HEK293T (cell line): ENCODE results near the gene SAMD11.

ENCODE experiments used
- CTCF ChIA-PET: fragments of 350-600 bp; formaldehyde crosslinking; extraction: SDS; loops from one replicate; lab custom pipeline; 2021; ENCODE audit warnings: antibody characterized with exemption, inconsistent platforms; lab: Yijun Ruan, JAX
- POLR2A ChIA-PET: fragments of 350-600 bp; formaldehyde crosslinking; extraction: SDS; loops from one replicate; lab custom pipeline; 2020; ENCODE audit warnings: antibody characterized with exemption, inconsistent platforms; lab: Yijun Ruan, JAX
- DNase-seq: peaks from one replicate; pipeline ENCODE4 v3.0.0; 2012; ENCODE audit warnings: mixed read lengths; ENCODE audit errors: extremely low spot score
- ARNT ChIP-seq: fragments of 450-650 bp; IDR thresholded peaks from 2 replicates; pipeline ENCODE4 v1.6.1; 2017; ENCODE audit warnings: mild to moderate bottlenecking
- BHLHE40 ChIP-seq: fragments of 450-650 bp; IDR thresholded peaks from 2 replicates; pipeline ENCODE4 v1.6.1; 2016; ENCODE audit warnings: mild to moderate bottlenecking, moderate library complexity, borderline replicate concordance
- CTBP1 ChIP-seq: fragments of 450-650 bp; IDR thresholded peaks from 2 replicates; pipeline ENCODE4 v1.6.1; 2016; ENCODE audit warnings: borderline replicate concordance
- ELF4 ChIP-seq: fragments of 450-650 bp; IDR thresholded peaks from 2 replicates; pipeline ENCODE4 v1.6.1; 2017; ENCODE audit warnings: antibody characterized with exemption
- FOXA1 ChIP-seq: fragments of 450-650 bp; IDR thresholded peaks from 2 replicates; pipeline ENCODE4 v1.6.1; 2016; ENCODE audit warnings: mild to moderate bottlenecking
- FOXK2 ChIP-seq: fragments of 450-650 bp; IDR thresholded peaks from 2 replicates; pipeline ENCODE4 v1.6.1; 2016; ENCODE audit warnings: mild to moderate bottlenecking
- FOXM1 ChIP-seq: fragments of 450-650 bp; IDR thresholded peaks from 2 replicates; pipeline ENCODE4 v1.6.1; 2017; ENCODE audit warnings: mild to moderate bottlenecking, borderline replicate concordance
- HDGF ChIP-seq: fragments of 450-650 bp; IDR thresholded peaks from 2 replicates; pipeline ENCODE4 v1.6.1; 2017; ENCODE audit warnings: antibody characterized with exemption, borderline replicate concordance
- L3MBTL2 ChIP-seq: fragments of 450-650 bp; conservative IDR thresholded peaks from 2 replicates; pipeline ENCODE4 v1.6.1; 2016; ENCODE audit warnings: mild to moderate bottlenecking
- LEF1 ChIP-seq: fragments of 450-650 bp; IDR thresholded peaks from 2 replicates; pipeline ENCODE4 v1.6.1; 2017; ENCODE audit warnings: mild to moderate bottlenecking, borderline replicate concordance
- NFRKB ChIP-seq: fragments of 450-650 bp; IDR thresholded peaks from 2 replicates; pipeline ENCODE4 v1.6.1; 2016; ENCODE audit warnings: mild to moderate bottlenecking, moderate library complexity
- PKNOX1 ChIP-seq: fragments of 450-650 bp; IDR thresholded peaks from 2 replicates; pipeline ENCODE4 v1.6.1; 2016
- SP1 ChIP-seq: fragments of 450-650 bp; IDR thresholded peaks from 2 replicates; pipeline ENCODE4 v1.6.1; 2017
- SUZ12 ChIP-seq: fragments of 450-650 bp; IDR thresholded peaks from 2 replicates; pipeline ENCODE4 v1.6.1; 2016; ENCODE audit warnings: mild to moderate bottlenecking
- TARDBP ChIP-seq: fragments of 450-650 bp; IDR thresholded peaks from 2 replicates; pipeline ENCODE4 v1.6.1; 2016
- ZNF384 ChIP-seq: fragments of 450-650 bp; IDR thresholded peaks from 2 replicates; pipeline ENCODE4 v1.6.1; 2016

Gene SAMD11

GRCh38 chr1:919271-919872 is 4.4 kb upstream of the SAMD11 start:
- CTCF ChIA-PET: interaction anchor here (0.5 to 1.5 kb wide), 2 partner anchors 21 to 24 kb away, joined by 4 read pairs; no protein-coding TSS in a partner anchor
- POLR2A ChIA-PET: interaction anchor here (1.0 to 5.2 kb wide), 4 partner anchors 14 to 30 kb away, joined by 3 to 61 read pairs (median 6); no protein-coding TSS in a partner anchor
- no peak for TF ChIP-seq FOXA1
- no peak for TF ChIP-seq SP1
- TF ChIP-seq ELF4: no peak
- TF ChIP-seq FOXM1: no peak
- TF ChIP-seq FOXK2: no peak
- no peak for TF ChIP-seq CTBP1
- no peak for TF ChIP-seq LEF1
- TF ChIP-seq TARDBP: no peak
- TF ChIP-seq ARNT: no peak
- no peak for TF ChIP-seq SUZ12
- TF ChIP-seq BHLHE40: no peak
- TF ChIP-seq NFRKB: no peak
- no peak for TF ChIP-seq PKNOX1
- no peak for TF ChIP-seq ZNF384
- no peak for TF ChIP-seq HDGF
- TF ChIP-seq L3MBTL2: no peak
- no peak for DNase-seq

- CTCF ChIA-PET: interaction anchor here (0.5 to 1.5 kb wide), 4 partner anchors 18 to 24 kb away, joined by 3 to 4 read pairs (median 4); no protein-coding TSS in a partner anchor
- POLR2A ChIA-PET: interaction anchor here (1.7 to 5.2 kb wide), 3 partner anchors 13 to 21 kb away, joined by 5 to 61 read pairs (median 6); no protein-coding TSS in a partner anchor
- no peak for TF ChIP-seq BHLHE40
- TF ChIP-seq ARNT: no peak
- TF ChIP-seq PKNOX1: no peak
- TF ChIP-seq ELF4: no peak
- no peak for TF ChIP-seq CTBP1
- no peak for TF ChIP-seq FOXK2
- no peak for TF ChIP-seq HDGF
- TF ChIP-seq NFRKB: no peak
- no peak for TF ChIP-seq SUZ12
- TF ChIP-seq LEF1: no peak
- no peak for TF ChIP-seq FOXA1
- TF ChIP-seq FOXM1: no peak
- no peak for TF ChIP-seq L3MBTL2
- no peak for DNase-seq
These were observed 3.7 kb upstream of the SAMD11 start for GRCh38 chr1:920010-920409.

- no peak for TF ChIP-seq FOXM1
- TF ChIP-seq ARNT: no peak
- TF ChIP-seq NFRKB: no peak
- TF ChIP-seq SUZ12: no peak
- ChIA-PET POLR2A (interaction anchor here (1.7 to 5.2 kb wide), 3 partner anchors 13 to 20 kb away, joined by 5 to 61 read pairs (median 6); no protein-coding TSS in a partner anchor), CTCF (interaction anchor here (0.7 to 0.9 kb wide), 2 partner anchors 17 to 22 kb away, joined by 3 read pairs; no protein-coding TSS in a partner anchor)
- no peak for DNase-seq
These were observed 3.2 kb upstream of the SAMD11 start for GRCh38 chr1:920521-920920.

GRCh38 chr1:921011-921837 is 2.5 kb upstream of the SAMD11 start:
- TF ChIP-seq TARDBP (peak; percentile 59; the same call in 1 of the 2 replicates), ARNT (no peak), PKNOX1 (peak; percentile 95), CTBP1 (no peak; the same call in 1 of the 2 replicates), ELF4 (no peak), L3MBTL2 (no peak), SUZ12 (no peak), FOXM1 (peak; percentile 65; the same call in 1 of the 2 replicates), LEF1 (no peak), BHLHE40 (no peak), ZNF384 (no peak)
- ChIA-PET POLR2A (interaction anchor here (1.9 to 5.2 kb wide), 2 partner anchors 16 to 19 kb away, joined by 6 to 61 read pairs; no protein-coding TSS in a partner anchor), CTCF (interaction anchor here (0.7 to 0.9 kb wide), 2 partner anchors 17 to 21 kb away, joined by 3 read pairs; no protein-coding TSS in a partner anchor)
- DNase-seq: peak; percentile 79

- ChIA-PET POLR2A (interaction anchor here (3.0 kb wide), 1 partner anchor 18 kb away, joined by 28 read pairs; no protein-coding TSS in a partner anchor), CTCF (interaction anchor here (1.0 kb wide), 1 partner anchor 16 kb away, joined by 3 read pairs; no protein-coding TSS in a partner anchor)
- DNase-seq: no peak
- TF ChIP-seq TARDBP (no peak), L3MBTL2 (no peak), LEF1 (no peak), SUZ12 (no peak), FOXK2 (no peak), PKNOX1 (no peak), NFRKB (no peak), ELF4 (no peak), SP1 (no peak), CTBP1 (no peak), FOXA1 (no peak), ARNT (no peak), BHLHE40 (no peak), ZNF384 (no peak), FOXM1 (no peak), HDGF (no peak)
These were observed 400 bp downstream of the SAMD11 start for GRCh38 chr1:923991-924655.
